Left ventricle myocardium inferior (tissue), 1 donor: ENCODE results near the gene GSPT1. TPM values are rescaled to one million over a fixed set of nuclear protein-coding genes. Genes with fewer than 3 reads are reported as not detected.

Source experiments
- DNase-seq: peaks from one replicate; pipeline ENCODE4 v3.0.0-alpha.2; 2020
- H3K27ac ChIP-seq: fragments of 200-600 bp; replicated peaks from 2 replicates; pipeline ENCODE4 v1.8.0; 2021
- H3K27me3 ChIP-seq: fragments of 200-600 bp; 2 replicates; pipeline ENCODE4 v1.8.0; 2021; ENCODE audit warnings: low read depth
- H3K36me3 ChIP-seq: fragments of 200-600 bp; 2 replicates; pipeline ENCODE4 v1.8.0; 2021
- H3K4me1 ChIP-seq: fragments of 200-600 bp; 2 replicates; pipeline ENCODE4 v1.8.0; 2021
- H3K4me3 ChIP-seq: fragments of 200-600 bp; 2 replicates; pipeline ENCODE4 v1.8.0; 2021; ENCODE audit warnings: mild to moderate bottlenecking, moderate library complexity
- H3K9me3 ChIP-seq: fragments of 200-600 bp; replicated peaks from 2 replicates; pipeline ENCODE4 v1.8.0; 2021
- CTCF ChIP-seq: fragments of 200-600 bp; IDR thresholded peaks from 2 replicates; pipeline ENCODE4 v1.8.0; 2021; ENCODE audit warnings: antibody characterized with exemption, mild to moderate bottlenecking, borderline replicate concordance
- intact Hi-C: fragments of 100-400 bp; cut with micrococcal nuclease; formaldehyde crosslinking; loops from one replicate; pipeline ENCODE4 v1.11.0; 2022
- total RNA-seq: library from RNA; stranded (reverse); fragmentation: NEBNext Ultra II Directional; extraction: Animal tissue kit (Norgen Biotek cat#: 25700); gene quantifications from one replicate; pipeline ENCODE4 v1.2.1, GENCODE V29; 2021
- donor health status: DM: no; HTN: yes; CAD: no; lungs with severe emphysema.

The GSPT1 gene
- total RNA-seq, 1 donor from 2014 or later = 82.3 TPM

- Histone ChIP-seq H3K36me3 (peaks cover 90% of the 10 kb centered on the region), H3K4me3 (no peak overlapping the region), H3K27ac (no peak overlapping the region), H3K4me1 (no peaks in the 10 kb centered on the region), H3K9me3 (no peaks in the 10 kb centered on the region), H3K27me3 (no peaks in the 10 kb centered on the region)
- intact Hi-C loops = no loop called here
- TF ChIP-seq CTCF = no peak
- DNase-seq = no peak
Measured at GRCh38 chr16:11890231-11890965, 25.4 kb downstream of the GSPT1 start.

- Histone ChIP-seq H3K27ac (no peak overlapping the region), H3K27me3 (no peaks in the 10 kb centered on the region), H3K36me3 (peaks cover 97% of the 10 kb centered on the region), H3K4me1 (peaks cover 7% of the 10 kb centered on the region), H3K4me3 (no peak overlapping the region), H3K9me3 (no peaks in the 10 kb centered on the region)
- no peak for DNase-seq
- intact Hi-C loops = no loop called here
- TF ChIP-seq CTCF = no peak
Measured at GRCh38 chr16:11886881-11887280, 28.9 kb downstream of the GSPT1 start.

- intact Hi-C loops = no loop called here
- Histone ChIP-seq H3K27me3 (no peaks in the 10 kb centered on the region), H3K4me3 (no peak overlapping the region), H3K36me3 (peaks cover 96% of the 10 kb centered on the region), H3K4me1 (peaks cover 8% of the 10 kb centered on the region), H3K27ac (no peak overlapping the region), H3K9me3 (no peaks in the 10 kb centered on the region)
- TF ChIP-seq CTCF = no peak
- DNase-seq = no peak
Measured at GRCh38 chr16:11884035-11884434, 31.7 kb downstream of the GSPT1 start.

- no peak overlapping the region for H3K27ac ChIP-seq
- H3K27me3 ChIP-seq = no peaks in the 10 kb centered on the region
- peaks cover 93% of the 10 kb centered on the region for H3K36me3 ChIP-seq
- no peak for TF ChIP-seq CTCF
- intact Hi-C loops = no loop called here
- no peak overlapping the region for H3K4me3 ChIP-seq
- no peaks in the 10 kb centered on the region for H3K9me3 ChIP-seq
- peaks cover 16% of the 10 kb centered on the region for H3K4me1 ChIP-seq
- no peak for DNase-seq
Measured at GRCh38 chr16:11880007-11880406, 35.7 kb downstream of the GSPT1 start.

- no peaks in the 10 kb centered on the region for H3K27me3 ChIP-seq
- no peak overlapping the region for H3K27ac ChIP-seq
- DNase-seq = no peak
- H3K36me3 ChIP-seq = peaks cover 92% of the 10 kb centered on the region
- H3K4me1 ChIP-seq = peaks cover 20% of the 10 kb centered on the region
- H3K9me3 ChIP-seq = no peaks in the 10 kb centered on the region
- no peak for TF ChIP-seq CTCF
- H3K4me3 ChIP-seq = no peak overlapping the region
- intact Hi-C loops = no loop called here
Measured at GRCh38 chr16:11877374-11877773, 38.4 kb downstream of the GSPT1 start.
